BE2C (cell line): ENCODE results near the gene ARHGAP26.

Source experiments
- DNase-seq: peaks from one replicate; pipeline ENCODE4 v3.0.0-alpha.2; 2020
- H3K27me3 ChIP-seq: fragments of 250-450 bp; sonication (Bioruptor Pico); 2 replicates; pipeline ENCODE4 v1.5.1; 2020; ENCODE audit warnings: mild to moderate bottlenecking
- H3K36me3 ChIP-seq: fragments of 250-450 bp; sonication (Bioruptor Pico); 2 replicates; pipeline ENCODE4 v1.5.1; 2020; ENCODE audit warnings: mild to moderate bottlenecking
- H3K4me1 ChIP-seq: fragments of 250-450 bp; sonication (Bioruptor Pico); 2 replicates; pipeline ENCODE4 v1.5.1; 2020
- H3K4me3 ChIP-seq: 2 replicates; pipeline ENCODE4 v1.5.1; 2011; ENCODE audit warnings: low read depth, low read length
- H3K9me3 ChIP-seq: fragments of 250-450 bp; sonication (Bioruptor Pico); 2 replicates; pipeline ENCODE4 v1.5.1; 2020
- TF ChIP-seq, protein P1 (sequence below): IDR thresholded peaks from 2 replicates; pipeline ENCODE4 v1.5.1; 2012; ENCODE audit warnings: mild to moderate bottlenecking, low read depth, low read length

Gene ARHGAP26

GRCh38 chr5:143151056-143151700 is 381.0 kb downstream of the ARHGAP26 start:
- H3K4me1 ChIP-seq = no peaks in the 10 kb centered on the region
- DNase-seq = no peak
- H3K4me3 ChIP-seq = no peak overlapping the region
- H3K27me3 ChIP-seq = no peaks in the 10 kb centered on the region
- no peaks in the 10 kb centered on the region for H3K9me3 ChIP-seq
- no peaks in the 10 kb centered on the region; the same call in 1 of the 2 replicates for H3K36me3 ChIP-seq
- TF ChIP-seq, protein P1, sequence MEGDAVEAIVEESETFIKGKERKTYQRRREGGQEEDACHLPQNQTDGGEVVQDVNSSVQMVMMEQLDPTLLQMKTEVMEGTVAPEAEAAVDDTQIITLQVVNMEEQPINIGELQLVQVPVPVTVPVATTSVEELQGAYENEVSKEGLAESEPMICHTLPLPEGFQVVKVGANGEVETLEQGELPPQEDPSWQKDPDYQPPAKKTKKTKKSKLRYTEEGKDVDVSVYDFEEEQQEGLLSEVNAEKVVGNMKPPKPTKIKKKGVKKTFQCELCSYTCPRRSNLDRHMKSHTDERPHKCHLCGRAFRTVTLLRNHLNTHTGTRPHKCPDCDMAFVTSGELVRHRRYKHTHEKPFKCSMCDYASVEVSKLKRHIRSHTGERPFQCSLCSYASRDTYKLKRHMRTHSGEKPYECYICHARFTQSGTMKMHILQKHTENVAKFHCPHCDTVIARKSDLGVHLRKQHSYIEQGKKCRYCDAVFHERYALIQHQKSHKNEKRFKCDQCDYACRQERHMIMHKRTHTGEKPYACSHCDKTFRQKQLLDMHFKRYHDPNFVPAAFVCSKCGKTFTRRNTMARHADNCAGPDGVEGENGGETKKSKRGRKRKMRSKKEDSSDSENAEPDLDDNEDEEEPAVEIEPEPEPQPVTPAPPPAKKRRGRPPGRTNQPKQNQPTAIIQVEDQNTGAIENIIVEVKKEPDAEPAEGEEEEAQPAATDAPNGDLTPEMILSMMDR = no peak

DNA sequence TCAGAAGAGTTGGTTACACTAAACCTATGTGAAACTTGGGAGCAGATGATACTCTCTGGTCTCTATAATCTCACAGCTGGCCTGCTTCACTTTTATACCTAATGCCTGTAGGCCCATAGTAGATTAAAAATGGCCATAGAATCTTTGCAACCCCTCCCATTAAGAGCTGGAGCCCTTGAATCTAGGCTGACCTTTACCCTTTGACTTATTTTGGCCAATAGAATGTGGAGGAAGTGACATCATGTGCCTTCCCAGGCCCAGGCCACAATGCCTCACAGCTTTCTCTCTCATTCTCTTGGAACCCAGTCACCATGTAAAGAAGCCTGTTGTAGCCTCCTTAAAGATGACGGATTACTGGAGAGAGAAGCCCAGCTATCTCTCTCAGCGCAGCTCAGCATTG is 382.3 kb downstream of the ARHGAP26 start:
- Histone ChIP-seq H3K4me1 (no peaks in the 10 kb centered on the region), H3K27me3 (no peaks in the 10 kb centered on the region), H3K36me3 (no peaks in the 10 kb centered on the region; the same call in 1 of the 2 replicates), H3K9me3 (no peaks in the 10 kb centered on the region), H3K4me3 (no peak overlapping the region)
- TF ChIP-seq, protein P1 = no peak
- DNase-seq = no peak

GRCh38 chr5:143153332-143154119 is 383.3 kb downstream of the ARHGAP26 start:
- Histone ChIP-seq H3K36me3 (no peaks in the 10 kb centered on the region; the same call in 1 of the 2 replicates), H3K4me1 (no peaks in the 10 kb centered on the region), H3K4me3 (no peak overlapping the region), H3K9me3 (no peaks in the 10 kb centered on the region), H3K27me3 (no peaks in the 10 kb centered on the region)
- TF ChIP-seq, protein P1 = no peak
- no peak for DNase-seq

GRCh38 chr5:143154510-143155370 is 384.6 kb downstream of the ARHGAP26 start:
- Histone ChIP-seq H3K4me3 (no peak overlapping the region), H3K9me3 (no peaks in the 10 kb centered on the region), H3K4me1 (no peaks in the 10 kb centered on the region), H3K36me3 (no peaks in the 10 kb centered on the region; the same call in 1 of the 2 replicates), H3K27me3 (no peaks in the 10 kb centered on the region)
- no peak for DNase-seq
- TF ChIP-seq, protein P1 = no peak

- no peak for DNase-seq
- no peaks in the 10 kb centered on the region for H3K36me3 ChIP-seq
- no peaks in the 10 kb centered on the region for H3K4me1 ChIP-seq
- TF ChIP-seq, protein P1 = no peak
- H3K27me3 ChIP-seq = no peaks in the 10 kb centered on the region
- H3K4me3 ChIP-seq = no peak overlapping the region
- no peaks in the 10 kb centered on the region for H3K9me3 ChIP-seq
These were observed 385.3 kb downstream of the ARHGAP26 start for GRCh38 chr5:143155455-143155854.
